GM06990 (cell line): ENCODE measurements around the gene ZNF331.

ENCODE experiments used
- DNase-seq: peaks from one replicate; pipeline ENCODE4 v3.0.0-alpha.2; 2011; ENCODE audit not compliant: insufficient read length; ENCODE audit errors: extremely low read depth
- H3K27me3 ChIP-seq: replicated peaks from 2 replicates; pipeline ENCODE4 v1.6.0; 2011; ENCODE audit warnings: low read length; ENCODE audit not compliant: control insufficient read depth, insufficient read depth
- H3K36me3 ChIP-seq: 2 replicates; pipeline ENCODE4 v1.5.1; 2011; ENCODE audit warnings: low read length; ENCODE audit not compliant: control insufficient read depth, insufficient read depth
- H3K4me3 ChIP-seq: replicated peaks from 2 replicates; pipeline ENCODE4 v1.5.1; 2011; ENCODE audit warnings: low read depth, mild to moderate bottlenecking, control low read depth, low read length
- CTCF ChIP-seq: IDR thresholded peaks from 2 replicates; pipeline ENCODE4 v1.5.1; 2011; ENCODE audit warnings: low read length, control low read depth, mild to moderate bottlenecking, inconsistent platforms; ENCODE audit not compliant: insufficient read depth, poor library complexity, severe bottlenecking

ZNF331 gene

GRCh38 chr19:53541971-53542370 lies 4.0 kb downstream of the ZNF331 start:
- Histone ChIP-seq H3K27me3 (no peaks in the 10 kb centered on the region), H3K4me3 (no peak overlapping the region), H3K36me3 (no peaks in the 10 kb centered on the region; the same call in 1 of the 2 replicates)
- TF ChIP-seq CTCF: no peak
- no peak for DNase-seq

- H3K36me3 ChIP-seq: no peaks in the 10 kb centered on the region; the same call in 1 of the 2 replicates
- no peak overlapping the region for H3K4me3 ChIP-seq
- no peak for DNase-seq
- no peak for TF ChIP-seq CTCF
- no peaks in the 10 kb centered on the region for H3K27me3 ChIP-seq
Observed at GRCh38 chr19:53545271-53546065, 7.5 kb downstream of the ZNF331 start.

GRCh38 chr19:53546758-53547513 lies 9.0 kb downstream of the ZNF331 start:
- no peak for TF ChIP-seq CTCF
- H3K36me3 ChIP-seq: no peaks in the 10 kb centered on the region
- no peak for DNase-seq
- no peaks in the 10 kb centered on the region for H3K27me3 ChIP-seq
- H3K4me3 ChIP-seq: no peak overlapping the region

GRCh38 chr19:53549340-53549739 lies 11.4 kb downstream of the ZNF331 start:
- no peak for TF ChIP-seq CTCF
- no peaks in the 10 kb centered on the region for H3K36me3 ChIP-seq
- no peak for DNase-seq
- no peaks in the 10 kb centered on the region for H3K27me3 ChIP-seq
- H3K4me3 ChIP-seq: no peak overlapping the region

- Histone ChIP-seq H3K4me3 (no peak overlapping the region), H3K36me3 (no peaks in the 10 kb centered on the region), H3K27me3 (no peaks in the 10 kb centered on the region)
- no peak for DNase-seq
- no peak for TF ChIP-seq CTCF
Observed at GRCh38 chr19:53552001-53552721, 14.2 kb downstream of the ZNF331 start.
